MM.1S (cell line): Measurements from ENCODE around the gene COIL.

Experiments used
- DNase-seq: peaks from one replicate; pipeline ENCODE4 v3.0.0-alpha.2; 2015
- H2AFZ ChIP-seq: fragments of 300-600 bp; sonication (generic); 2 replicates; pipeline ENCODE4 v1.6.0; 2016; ENCODE audit warnings: antibody characterized with exemption, low read length
- H3F3A ChIP-seq: fragments of 300-600 bp; sonication (generic); 2 replicates; pipeline ENCODE4 v1.6.1; 2016; ENCODE audit warnings: mild to moderate bottlenecking, antibody characterized with exemption, low read length, moderate library complexity, mixed read lengths; ENCODE audit not compliant: insufficient read depth
- H3K27ac ChIP-seq: fragments of 300-600 bp; sonication (generic); 2 replicates; pipeline ENCODE4 v1.5.1; 2016; ENCODE audit warnings: mild to moderate bottlenecking, low read length
- H3K27me3 ChIP-seq: fragments of 300-600 bp; sonication (generic); replicated peaks from 2 replicates; pipeline ENCODE4 v1.6.0; 2016; ENCODE audit warnings: low read length; ENCODE audit not compliant: insufficient read depth
- H3K36me3 ChIP-seq: fragments of 300-600 bp; sonication (generic); replicated peaks from 2 replicates; pipeline ENCODE4 v1.6.1; 2016; ENCODE audit warnings: mild to moderate bottlenecking, low read length, mixed read lengths; ENCODE audit not compliant: insufficient read depth
- H3K4me1 ChIP-seq: fragments of 300-600 bp; sonication (generic); 2 replicates; pipeline ENCODE4 v1.6.1; 2016; ENCODE audit warnings: low read length, mixed read lengths
- H3K4me2 ChIP-seq: fragments of 300-600 bp; sonication (generic); 2 replicates; pipeline ENCODE4 v1.6.0; 2016; ENCODE audit warnings: low read depth, low read length
- H3K4me3 ChIP-seq: fragments of 300-600 bp; sonication (generic); 2 replicates; pipeline ENCODE4 v1.5.1; 2016; ENCODE audit warnings: low read length, mixed read lengths
- H3K79me2 ChIP-seq: fragments of 300-600 bp; sonication (generic); 2 replicates; pipeline ENCODE4 v1.6.1; 2016; ENCODE audit warnings: mixed run types, low read length, mixed read lengths
- H3K9ac ChIP-seq: fragments of 300-600 bp; sonication (generic); 2 replicates; pipeline ENCODE4 v1.6.1; 2016; ENCODE audit warnings: low read length, mixed read lengths
- H3K9me2 ChIP-seq: fragments of 300-600 bp; sonication (generic); replicated peaks from 2 replicates; pipeline ENCODE4 v1.6.1; 2016; ENCODE audit warnings: mild to moderate bottlenecking, low read length, mixed read lengths; ENCODE audit not compliant: insufficient read depth
- H3K9me3 ChIP-seq: fragments of 300-600 bp; sonication (generic); replicated peaks from 2 replicates; pipeline ENCODE4 v1.6.1; 2016; ENCODE audit warnings: mild to moderate bottlenecking, low read length, mixed read lengths; ENCODE audit not compliant: insufficient read depth
- H4K20me1 ChIP-seq: fragments of 300-600 bp; sonication (generic); 2 replicates; pipeline ENCODE4 v1.6.1; 2016; ENCODE audit warnings: mild to moderate bottlenecking, low read length, moderate library complexity, mixed read lengths; ENCODE audit not compliant: insufficient read depth
- EZH2 ChIP-seq: fragments of 300-600 bp; sonication (generic); optimal IDR thresholded peaks from 2 replicates; pipeline ENCODE3; 2017; ENCODE audit warnings: low read depth, mild to moderate bottlenecking, antibody characterized with exemption, low read length, mixed read lengths
- EZH2phosphoT487 ChIP-seq: fragments of 300-600 bp; sonication (generic); IDR thresholded peaks from 2 replicates; pipeline ENCODE4 v1.6.1; 2018; ENCODE audit warnings: antibody characterized with exemption, low read length
- TF ChIP-seq, protein P1 (sequence below): fragments of 300-600 bp; sonication (generic); IDR thresholded peaks from 2 replicates; pipeline ENCODE4 v1.5.1; 2016; ENCODE audit warnings: antibody characterized with exemption, low read length, mixed read lengths

Gene COIL

DNA sequence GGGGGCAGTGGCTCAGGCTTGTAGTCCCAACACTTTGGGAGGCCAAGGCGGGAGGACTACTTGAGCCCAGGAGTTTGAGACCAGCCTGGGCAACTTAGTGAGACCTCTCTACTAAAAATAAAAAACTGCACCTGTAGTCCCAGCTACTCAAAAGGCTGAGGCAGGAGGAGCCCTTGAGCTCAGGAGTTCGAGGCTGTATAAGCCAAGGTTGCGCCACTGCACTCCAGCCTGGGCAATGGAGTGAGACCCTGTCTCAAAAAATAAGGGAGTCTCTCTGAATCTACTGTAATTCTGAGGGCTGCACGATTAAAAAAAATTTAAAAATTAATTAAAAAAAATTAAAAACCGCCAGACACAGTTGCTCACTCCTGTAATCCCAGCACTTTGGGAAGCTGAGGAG lies 3.9 kb downstream of the COIL start:
- TF ChIP-seq, protein P1, sequence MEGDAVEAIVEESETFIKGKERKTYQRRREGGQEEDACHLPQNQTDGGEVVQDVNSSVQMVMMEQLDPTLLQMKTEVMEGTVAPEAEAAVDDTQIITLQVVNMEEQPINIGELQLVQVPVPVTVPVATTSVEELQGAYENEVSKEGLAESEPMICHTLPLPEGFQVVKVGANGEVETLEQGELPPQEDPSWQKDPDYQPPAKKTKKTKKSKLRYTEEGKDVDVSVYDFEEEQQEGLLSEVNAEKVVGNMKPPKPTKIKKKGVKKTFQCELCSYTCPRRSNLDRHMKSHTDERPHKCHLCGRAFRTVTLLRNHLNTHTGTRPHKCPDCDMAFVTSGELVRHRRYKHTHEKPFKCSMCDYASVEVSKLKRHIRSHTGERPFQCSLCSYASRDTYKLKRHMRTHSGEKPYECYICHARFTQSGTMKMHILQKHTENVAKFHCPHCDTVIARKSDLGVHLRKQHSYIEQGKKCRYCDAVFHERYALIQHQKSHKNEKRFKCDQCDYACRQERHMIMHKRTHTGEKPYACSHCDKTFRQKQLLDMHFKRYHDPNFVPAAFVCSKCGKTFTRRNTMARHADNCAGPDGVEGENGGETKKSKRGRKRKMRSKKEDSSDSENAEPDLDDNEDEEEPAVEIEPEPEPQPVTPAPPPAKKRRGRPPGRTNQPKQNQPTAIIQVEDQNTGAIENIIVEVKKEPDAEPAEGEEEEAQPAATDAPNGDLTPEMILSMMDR = no peak
- TF ChIP-seq EZH2 = no peak
- TF ChIP-seq EZH2phosphoT487 = no peak
- Histone ChIP-seq H2AFZ (no peak overlapping the region), H3K4me1 (0 out of 2 replicates have a peak, but pooled peaks cover 6% of the 10 kb centered on the region), H3K9ac (no peak overlapping the region), H3F3A (no peaks in the 10 kb centered on the region), H3K36me3 (no peaks in the 10 kb centered on the region), H3K27ac (no peak overlapping the region), H3K4me2 (no peak overlapping the region), H3K9me2 (no peaks in the 10 kb centered on the region), H4K20me1 (no peaks in the 10 kb centered on the region), H3K4me3 (no peak overlapping the region), H3K27me3 (no peaks in the 10 kb centered on the region), H3K79me2 (peaks cover 76% of the 10 kb centered on the region), H3K9me3 (no peaks in the 10 kb centered on the region)
- no peak for DNase-seq

DNA sequence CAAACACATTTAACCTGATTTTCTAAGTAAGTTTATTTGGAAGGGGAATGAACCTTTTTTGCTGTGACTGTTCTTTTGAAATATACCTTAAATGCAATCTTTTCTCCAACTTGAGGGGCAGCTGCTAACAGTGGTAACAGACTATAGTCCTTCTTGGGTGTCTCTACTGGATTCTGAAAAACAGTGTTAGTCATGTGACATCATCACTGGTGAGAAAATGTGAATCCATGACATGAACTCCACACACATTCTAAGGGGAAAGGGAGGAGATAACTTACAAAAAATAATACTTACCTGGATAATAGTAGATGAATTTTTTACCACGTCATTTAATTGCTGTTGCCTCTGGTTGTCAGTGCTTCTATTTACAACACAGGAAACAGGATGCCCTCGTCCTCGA lies 11.3 kb downstream of the COIL start:
- Histone ChIP-seq H3K79me2 (peaks cover 21% of the 10 kb centered on the region), H3K4me3 (no peak overlapping the region), H3K9me3 (no peaks in the 10 kb centered on the region), H3K4me2 (no peak overlapping the region), H3K9ac (no peak overlapping the region), H3K27me3 (no peaks in the 10 kb centered on the region), H3K4me1 (no peaks in the 10 kb centered on the region), H3K36me3 (peaks cover 3% of the 10 kb centered on the region; the same call in 1 of the 2 replicates), H3F3A (no peaks in the 10 kb centered on the region), H3K27ac (no peak overlapping the region), H4K20me1 (no peaks in the 10 kb centered on the region), H3K9me2 (no peaks in the 10 kb centered on the region), H2AFZ (no peak overlapping the region)
- no peak for DNase-seq
- TF ChIP-seq EZH2 = no peak
- TF ChIP-seq, protein P1 = no peak

DNA sequence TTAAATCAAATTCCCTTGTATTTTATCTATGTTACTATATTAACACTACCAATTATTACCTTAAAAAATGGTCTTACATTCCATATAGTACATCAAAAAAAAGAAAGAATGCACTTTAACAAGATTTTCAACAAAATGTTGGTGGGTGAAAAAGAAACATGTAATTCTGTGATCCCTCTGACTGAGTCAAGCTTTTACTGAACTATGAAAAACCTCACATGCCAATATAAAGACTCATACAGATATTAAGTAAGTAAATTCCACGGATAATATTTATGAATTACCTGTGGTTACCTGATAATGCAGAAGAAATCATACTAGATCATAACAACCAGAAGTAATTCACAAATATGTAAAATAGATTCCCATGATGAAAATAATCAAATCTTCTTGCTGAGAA lies 12.4 kb downstream of the COIL start:
- Histone ChIP-seq H3K9ac (no peak overlapping the region), H3F3A (no peaks in the 10 kb centered on the region), H3K9me3 (no peaks in the 10 kb centered on the region), H3K4me3 (no peak overlapping the region), H2AFZ (no peak overlapping the region), H3K36me3 (peaks cover 7% of the 10 kb centered on the region; the same call in 1 of the 2 replicates), H4K20me1 (no peaks in the 10 kb centered on the region), H3K9me2 (no peaks in the 10 kb centered on the region), H3K79me2 (peaks cover 14% of the 10 kb centered on the region), H3K4me2 (no peak overlapping the region), H3K27ac (no peak overlapping the region), H3K4me1 (no peaks in the 10 kb centered on the region), H3K27me3 (no peaks in the 10 kb centered on the region)
- no peak for DNase-seq
- TF ChIP-seq, protein P1 = no peak
- TF ChIP-seq EZH2 (no peak), EZH2phosphoT487 (no peak)

DNA sequence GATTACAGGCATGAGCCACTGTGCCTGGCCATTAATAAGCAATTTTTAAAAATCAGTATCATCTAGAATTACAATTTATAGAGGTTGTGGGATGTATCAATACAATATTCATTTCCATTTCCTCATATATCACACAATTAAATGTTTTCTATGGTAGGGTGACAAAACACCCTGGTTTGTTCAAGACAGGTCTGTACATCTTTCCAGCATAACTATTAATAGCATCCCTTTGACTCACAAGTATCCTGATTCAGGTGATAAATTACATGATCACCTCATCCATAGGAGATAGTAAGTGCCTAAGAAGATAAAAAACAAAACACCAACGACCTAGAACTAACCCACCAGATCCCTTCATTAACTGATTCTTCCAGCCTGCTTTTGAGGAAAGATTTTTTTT lies 13.1 kb downstream of the COIL start:
- H3K9me2 ChIP-seq = no peaks in the 10 kb centered on the region
- H3K79me2 ChIP-seq = peaks cover 9% of the 10 kb centered on the region
- H3K36me3 ChIP-seq = peaks cover 10% of the 10 kb centered on the region; the same call in 1 of the 2 replicates
- TF ChIP-seq, protein P1 = no peak
- TF ChIP-seq EZH2 (no peak), EZH2phosphoT487 (no peak)
- H3K4me1 ChIP-seq = no peaks in the 10 kb centered on the region
- no peak overlapping the region for H3K27ac ChIP-seq
- H4K20me1 ChIP-seq = no peaks in the 10 kb centered on the region
- H3K4me2 ChIP-seq = no peak overlapping the region
- no peak overlapping the region for H2AFZ ChIP-seq
- H3K4me3 ChIP-seq = no peak overlapping the region
- DNase-seq = no peak
- H3K9me3 ChIP-seq = no peaks in the 10 kb centered on the region
- H3K27me3 ChIP-seq = no peaks in the 10 kb centered on the region
- H3K9ac ChIP-seq = no peak overlapping the region
- H3F3A ChIP-seq = no peaks in the 10 kb centered on the region
